Measurements from ENCODE around the gene MAFG.

DNA sequence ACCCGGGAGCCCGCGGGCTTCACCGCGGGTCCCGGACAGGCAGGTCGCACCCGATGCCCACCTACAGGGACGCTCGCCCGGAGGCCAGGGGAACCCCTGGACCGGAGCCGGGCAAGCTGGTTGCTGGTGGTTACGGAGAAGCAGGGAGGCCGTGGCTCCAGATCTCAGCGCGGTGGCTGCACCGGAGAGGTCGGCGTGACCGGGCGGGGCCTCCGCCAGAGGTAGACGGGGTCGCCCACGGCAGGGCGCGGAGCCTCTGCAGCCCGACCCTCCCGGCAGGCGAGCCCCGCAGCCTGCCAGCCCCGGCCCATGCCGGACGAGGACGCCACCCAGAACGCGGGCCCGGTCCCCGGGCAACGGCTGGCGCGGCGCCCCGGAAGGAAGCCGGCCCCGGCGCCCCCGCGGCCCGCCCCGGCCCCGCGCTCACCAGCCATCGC, 16.7 kb downstream of the MAFG start:
- TF ChIP-seq CREM (CRISPR knock-in tag; IDR thresholded peaks at IDR 0.05): no peak
- TF ChIP-seq, protein P1, sequence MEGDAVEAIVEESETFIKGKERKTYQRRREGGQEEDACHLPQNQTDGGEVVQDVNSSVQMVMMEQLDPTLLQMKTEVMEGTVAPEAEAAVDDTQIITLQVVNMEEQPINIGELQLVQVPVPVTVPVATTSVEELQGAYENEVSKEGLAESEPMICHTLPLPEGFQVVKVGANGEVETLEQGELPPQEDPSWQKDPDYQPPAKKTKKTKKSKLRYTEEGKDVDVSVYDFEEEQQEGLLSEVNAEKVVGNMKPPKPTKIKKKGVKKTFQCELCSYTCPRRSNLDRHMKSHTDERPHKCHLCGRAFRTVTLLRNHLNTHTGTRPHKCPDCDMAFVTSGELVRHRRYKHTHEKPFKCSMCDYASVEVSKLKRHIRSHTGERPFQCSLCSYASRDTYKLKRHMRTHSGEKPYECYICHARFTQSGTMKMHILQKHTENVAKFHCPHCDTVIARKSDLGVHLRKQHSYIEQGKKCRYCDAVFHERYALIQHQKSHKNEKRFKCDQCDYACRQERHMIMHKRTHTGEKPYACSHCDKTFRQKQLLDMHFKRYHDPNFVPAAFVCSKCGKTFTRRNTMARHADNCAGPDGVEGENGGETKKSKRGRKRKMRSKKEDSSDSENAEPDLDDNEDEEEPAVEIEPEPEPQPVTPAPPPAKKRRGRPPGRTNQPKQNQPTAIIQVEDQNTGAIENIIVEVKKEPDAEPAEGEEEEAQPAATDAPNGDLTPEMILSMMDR (IDR thresholded peaks at IDR 0.05): no peak

Data from WTC11 (cell line).